ENCODE measurements around the gene CAMTA1. TPM values are rescaled to one million over a fixed set of nuclear protein-coding genes. Genes with fewer than 3 reads are reported as not detected.
A peak's percentile ranks its signal among the peaks of the same experiment; 100 is the strongest.

Gene CAMTA1
- total RNA-seq, 1 donor from 2014 or later: 63.8 TPM

DNA sequence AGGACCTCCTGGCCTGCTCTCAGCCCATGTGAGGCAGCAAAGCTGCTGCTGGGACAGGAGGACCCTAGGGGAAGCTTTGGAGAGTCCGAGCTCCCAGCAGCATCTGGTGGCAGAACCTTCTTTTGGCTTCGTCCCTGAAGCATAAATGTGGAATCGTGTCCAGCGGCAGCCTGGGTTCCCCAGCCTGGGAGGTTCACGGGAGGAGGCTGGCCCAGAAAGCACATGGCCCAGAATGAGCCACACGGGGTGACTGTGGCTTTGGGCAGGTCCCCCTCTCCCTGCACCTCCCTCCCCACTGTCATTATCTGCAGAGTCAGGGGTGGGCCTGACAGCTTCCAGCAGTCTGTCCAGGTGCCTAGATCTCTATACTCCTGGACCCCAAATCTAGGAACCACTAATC lies 667.8 kb downstream of the CAMTA1 start:
- Mint-ChIP-seq H3K4me1 (ENCODE audit: low read depth) (peaks cover 23% of the 10 kb centered on the region), H3K36me3 (ENCODE audit: low read depth) (no peaks in the 10 kb centered on the region), H3K9me3 (ENCODE audit: low read depth) (no peaks in the 10 kb centered on the region), H3K27me3 (ENCODE audit: low read depth) (no peaks in the 10 kb centered on the region), H3K27ac (ENCODE audit: unreplicated experiment) (no peak overlapping the region), H3K4me3 (ENCODE audit: unreplicated experiment) (no peak overlapping the region)
- TF ChIP-seq, protein P1, sequence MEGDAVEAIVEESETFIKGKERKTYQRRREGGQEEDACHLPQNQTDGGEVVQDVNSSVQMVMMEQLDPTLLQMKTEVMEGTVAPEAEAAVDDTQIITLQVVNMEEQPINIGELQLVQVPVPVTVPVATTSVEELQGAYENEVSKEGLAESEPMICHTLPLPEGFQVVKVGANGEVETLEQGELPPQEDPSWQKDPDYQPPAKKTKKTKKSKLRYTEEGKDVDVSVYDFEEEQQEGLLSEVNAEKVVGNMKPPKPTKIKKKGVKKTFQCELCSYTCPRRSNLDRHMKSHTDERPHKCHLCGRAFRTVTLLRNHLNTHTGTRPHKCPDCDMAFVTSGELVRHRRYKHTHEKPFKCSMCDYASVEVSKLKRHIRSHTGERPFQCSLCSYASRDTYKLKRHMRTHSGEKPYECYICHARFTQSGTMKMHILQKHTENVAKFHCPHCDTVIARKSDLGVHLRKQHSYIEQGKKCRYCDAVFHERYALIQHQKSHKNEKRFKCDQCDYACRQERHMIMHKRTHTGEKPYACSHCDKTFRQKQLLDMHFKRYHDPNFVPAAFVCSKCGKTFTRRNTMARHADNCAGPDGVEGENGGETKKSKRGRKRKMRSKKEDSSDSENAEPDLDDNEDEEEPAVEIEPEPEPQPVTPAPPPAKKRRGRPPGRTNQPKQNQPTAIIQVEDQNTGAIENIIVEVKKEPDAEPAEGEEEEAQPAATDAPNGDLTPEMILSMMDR (IDR thresholded peaks at IDR 0.05): no peak
- DNase-seq (ENCODE audit: low spot score): no peak

DNA sequence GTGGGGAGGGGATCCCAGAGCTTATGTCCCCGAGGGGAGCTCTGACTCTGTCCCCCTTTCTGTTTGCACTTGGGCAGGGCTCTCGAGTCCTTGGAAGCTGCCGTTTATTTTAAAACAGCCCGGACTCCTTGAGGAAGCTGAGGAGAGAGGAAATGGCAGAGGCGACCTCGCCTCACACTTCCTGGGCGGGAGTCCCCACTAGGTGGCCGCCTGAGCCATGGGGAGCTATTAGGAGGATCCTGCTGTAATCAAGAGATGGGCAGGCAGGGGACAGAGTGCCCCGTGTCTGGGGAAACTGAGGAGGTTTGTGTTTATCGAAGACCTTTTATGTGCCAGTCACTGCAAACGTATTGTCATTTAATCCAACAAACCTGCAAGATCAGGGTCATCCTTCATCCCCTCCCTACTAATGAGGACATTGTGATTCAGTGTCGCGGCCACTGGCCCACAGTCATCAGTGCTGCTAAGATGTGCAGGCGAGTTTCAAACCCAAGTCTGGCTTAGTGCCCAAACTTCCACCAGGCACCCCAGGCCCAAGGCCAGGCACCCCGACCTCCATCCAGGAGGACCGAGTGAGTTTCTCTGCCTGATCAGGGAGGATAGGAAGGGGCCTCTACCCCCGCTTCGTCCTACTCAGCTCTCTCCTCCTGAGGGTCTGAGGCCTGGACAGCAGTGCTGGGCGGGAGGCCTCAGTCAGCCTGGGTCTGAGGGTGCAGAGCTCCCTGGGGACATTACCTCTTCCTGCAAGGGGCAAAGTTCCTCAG lies 669.0 kb downstream of the CAMTA1 start:
- Mint-ChIP-seq H3K36me3 (ENCODE audit: low read depth) (no peaks in the 10 kb centered on the region), H3K27ac (ENCODE audit: unreplicated experiment) (no peak overlapping the region), H3K27me3 (ENCODE audit: low read depth) (no peaks in the 10 kb centered on the region), H3K4me3 (ENCODE audit: unreplicated experiment) (no peak overlapping the region), H3K9me3 (ENCODE audit: low read depth) (no peaks in the 10 kb centered on the region), H3K4me1 (ENCODE audit: low read depth) (peaks cover 23% of the 10 kb centered on the region)
- no peak for DNase-seq (ENCODE audit: low spot score)
- TF ChIP-seq, protein P1 (IDR thresholded peaks at IDR 0.05): peak; percentile 75

DNA sequence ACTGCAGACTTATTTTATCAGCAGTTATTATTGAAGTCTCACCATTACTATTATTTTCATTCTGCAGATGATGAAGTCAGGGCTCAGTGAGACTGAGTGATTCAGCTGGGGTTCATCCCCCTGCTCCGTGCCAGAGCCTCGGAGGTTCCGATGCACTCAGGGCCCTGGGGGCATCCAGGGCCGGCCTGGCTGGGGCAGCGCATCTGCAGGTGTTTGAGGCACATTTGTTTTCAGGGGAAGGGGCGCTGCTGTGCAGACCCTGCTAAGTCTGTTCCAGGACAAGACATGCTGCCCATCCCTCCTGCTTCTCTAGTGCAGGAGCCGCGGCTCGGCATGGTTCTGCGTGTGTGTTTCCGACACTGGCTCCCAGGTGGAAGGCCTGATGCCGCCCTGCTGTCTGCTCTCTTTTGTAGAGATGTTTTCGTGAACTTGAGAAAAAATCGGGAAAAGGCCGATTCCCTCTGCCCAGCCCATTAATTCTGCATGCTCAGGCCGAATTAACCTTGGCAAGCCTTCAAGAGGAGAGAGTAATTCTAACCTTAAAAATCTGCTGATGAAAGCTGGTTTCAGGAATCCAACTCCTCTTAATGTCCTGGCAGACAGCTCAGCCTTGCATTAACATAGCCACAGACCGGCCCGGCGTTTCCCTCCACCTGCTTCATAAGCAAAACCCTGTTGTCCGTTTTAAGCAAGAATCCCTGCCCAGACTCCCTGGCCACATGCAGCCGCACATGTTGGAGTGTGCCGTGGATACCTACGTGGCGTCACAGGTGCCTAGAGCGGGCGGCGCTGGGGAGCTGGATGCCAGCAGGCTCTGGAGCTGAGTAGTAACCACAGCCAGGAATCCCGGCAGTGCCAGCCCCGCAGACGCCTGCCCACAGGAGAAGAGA lies 669.9 kb downstream of the CAMTA1 start:
- TF ChIP-seq, protein P1 (IDR thresholded peaks at IDR 0.05): no peak
- Mint-ChIP-seq H3K27me3 (ENCODE audit: low read depth) (no peaks in the 10 kb centered on the region), H3K27ac (ENCODE audit: unreplicated experiment) (no peak overlapping the region), H3K36me3 (ENCODE audit: low read depth) (no peaks in the 10 kb centered on the region), H3K4me3 (ENCODE audit: unreplicated experiment) (no peak overlapping the region), H3K4me1 (ENCODE audit: low read depth) (peaks cover 23% of the 10 kb centered on the region), H3K9me3 (ENCODE audit: low read depth) (no peaks in the 10 kb centered on the region)
- no peak for DNase-seq (ENCODE audit: low spot score)

DNA sequence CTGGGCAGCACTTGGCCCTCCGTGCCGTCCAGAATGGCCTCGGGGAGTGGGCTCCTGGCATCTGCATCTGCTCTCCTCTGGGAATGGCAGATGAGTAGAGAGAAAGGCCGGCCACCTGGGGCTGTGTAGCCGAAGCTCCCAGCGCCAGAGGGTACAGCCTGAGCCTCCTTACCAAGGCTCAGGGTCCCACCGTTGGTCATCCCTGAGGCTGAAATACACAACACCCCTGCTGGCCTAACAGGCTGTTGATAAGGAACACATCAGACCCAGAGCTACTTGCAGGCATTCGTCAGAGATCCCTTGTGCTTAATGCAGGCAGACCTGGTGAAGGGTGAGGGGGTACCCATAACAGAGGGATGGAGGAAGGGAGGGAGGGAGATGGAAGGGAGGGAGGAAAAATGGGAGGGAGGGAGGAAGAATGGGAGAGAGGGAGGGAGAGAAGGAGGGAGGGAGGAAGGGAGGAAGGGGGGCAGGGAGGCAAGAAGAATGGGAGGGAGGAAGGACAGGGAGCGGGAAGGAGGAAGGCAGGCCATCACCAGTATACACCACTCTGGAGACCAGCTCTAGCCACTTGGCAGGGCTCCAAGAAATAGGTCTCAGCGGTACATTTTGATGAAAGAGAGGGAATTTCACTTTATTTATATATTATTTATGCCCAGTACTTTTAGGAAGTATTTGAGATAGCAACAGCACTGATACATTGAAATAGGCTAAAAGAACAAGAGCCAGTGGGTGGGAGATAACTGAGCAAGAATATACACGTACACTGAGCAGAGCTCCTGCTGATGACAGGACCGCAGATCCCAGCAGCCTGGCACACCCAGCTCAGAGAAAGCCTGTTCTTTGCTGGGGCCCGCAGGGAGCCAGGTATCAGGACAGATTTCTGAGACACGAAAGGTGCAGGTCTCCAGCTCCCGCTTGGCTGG lies 670.8 kb downstream of the CAMTA1 start:
- no peak for DNase-seq (ENCODE audit: low spot score)
- no peaks in the 10 kb centered on the region for H3K9me3 Mint-ChIP-seq (ENCODE audit: low read depth)
- H3K36me3 Mint-ChIP-seq (ENCODE audit: low read depth): no peaks in the 10 kb centered on the region
- peaks cover 23% of the 10 kb centered on the region for H3K4me1 Mint-ChIP-seq (ENCODE audit: low read depth)
- TF ChIP-seq, protein P1 (IDR thresholded peaks at IDR 0.05): no peak
- no peak overlapping the region for H3K4me3 Mint-ChIP-seq (ENCODE audit: unreplicated experiment)
- no peaks in the 10 kb centered on the region for H3K27me3 Mint-ChIP-seq (ENCODE audit: low read depth)
- H3K27ac Mint-ChIP-seq (ENCODE audit: unreplicated experiment): no peak overlapping the region
